SK-N-MC (cell line): ENCODE measurements around the gene CTNNA3.

ENCODE experiments used
- EZH2 ChIP-seq: fragments of 200-600 bp; sonication (generic); IDR thresholded peaks from one replicate; pipeline ENCODE4 v1.6.1; 2017; ENCODE audit warnings: antibody characterized with exemption
- FOXP2 ChIP-seq: optimal IDR thresholded peaks from 2 replicates; pipeline ENCODE3; 2011; ENCODE audit warnings: mild to moderate bottlenecking, moderate library complexity; ENCODE audit not compliant: insufficient read depth; ENCODE audit errors: extremely low read length, control extremely low read depth
- POLR2AphosphoS5 ChIP-seq: IDR thresholded peaks from 2 replicates; pipeline ENCODE4 v1.6.1; 2012; ENCODE audit warnings: mild to moderate bottlenecking, low read depth, low read length, borderline replicate concordance

GRCh38 chr10:66180021-66180420 lies 1516.0 kb downstream of the CTNNA3 start:
- TF ChIP-seq EZH2 (no peak), POLR2AphosphoS5 (no peak), FOXP2 (no peak)
